OCI-M1 (cell line): ENCODE measurements around the gene LRGUK.

Experiments
- DNase-seq: peaks from one replicate; lab custom pipeline; 2025; lab: John Stamatoyannopoulos, UW

Gene LRGUK

DNA sequence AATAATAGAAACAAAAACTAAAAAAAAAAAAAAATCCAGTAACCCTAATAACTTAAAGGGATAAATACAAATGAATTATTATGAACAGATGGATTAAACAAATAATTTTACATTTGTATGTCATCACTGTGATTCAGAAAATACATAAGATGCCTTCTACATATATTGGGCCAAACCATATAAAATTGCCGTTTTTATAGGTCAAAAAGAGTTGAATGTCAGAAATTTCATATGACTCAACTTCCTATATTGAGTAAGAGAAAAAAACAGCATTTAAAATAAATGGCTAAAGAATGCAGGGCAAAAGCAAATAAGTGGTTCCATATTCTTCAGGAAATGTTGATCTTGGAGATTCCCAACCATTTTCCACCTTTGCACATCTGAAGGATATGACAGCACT lies 180.2 kb downstream of the LRGUK start:
- no peak for DNase-seq

DNA sequence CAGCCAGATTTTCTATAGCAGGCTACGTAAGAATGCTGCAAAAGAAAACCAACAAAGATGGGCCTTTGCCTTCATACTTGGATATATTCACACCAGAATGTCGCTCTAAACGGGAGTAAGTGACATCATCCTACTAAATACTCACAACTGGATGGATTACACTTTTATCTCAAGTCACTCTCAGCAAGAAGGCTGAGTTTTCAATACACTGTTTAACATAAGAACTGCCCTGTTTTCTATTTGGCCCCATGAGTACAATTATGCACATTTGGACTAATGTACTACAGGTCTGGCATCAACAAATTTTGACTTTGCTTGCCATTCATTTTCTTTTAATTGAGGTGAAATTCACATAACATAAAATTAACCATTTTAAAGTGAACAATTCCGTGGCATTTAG lies 181.4 kb downstream of the LRGUK start:
- no peak for DNase-seq

DNA sequence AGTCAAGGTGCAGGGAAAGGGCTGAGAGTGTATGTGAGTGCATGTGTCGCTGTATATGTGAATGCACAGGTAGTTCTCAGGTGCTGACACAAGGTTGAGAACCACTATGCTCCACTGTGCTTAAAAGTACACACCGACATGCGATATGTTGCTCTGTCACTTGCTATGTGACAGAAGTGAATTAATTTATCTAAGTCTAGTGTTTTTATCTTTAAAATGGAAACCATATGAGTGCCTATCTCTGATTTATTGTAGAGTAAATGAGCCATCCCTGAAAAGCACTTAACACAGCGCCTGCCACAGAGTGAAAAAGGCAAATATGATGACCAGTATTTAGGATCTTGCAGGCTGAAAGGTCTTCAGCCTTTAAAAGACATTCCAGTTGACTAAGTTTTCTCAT lies 184.7 kb downstream of the LRGUK start:
- DNase-seq, result no peak

DNA sequence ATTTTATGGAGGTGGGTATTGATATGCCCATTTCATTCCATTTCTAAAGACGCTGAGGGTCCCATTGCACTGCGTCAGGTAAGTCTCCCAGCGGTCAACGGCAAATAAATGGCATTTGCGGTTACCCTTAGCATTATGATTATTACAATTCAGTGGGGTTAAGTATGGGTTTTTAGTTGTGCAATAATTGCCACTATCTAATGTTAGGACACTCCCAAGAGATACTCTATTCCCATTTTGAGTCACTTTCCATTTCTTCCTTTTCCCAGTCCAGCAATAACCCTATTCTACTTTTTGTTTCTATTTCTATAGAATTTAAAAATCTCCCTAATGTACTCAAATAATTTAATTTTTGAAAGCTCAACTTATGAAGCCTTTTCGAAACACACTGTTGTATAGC lies 185.6 kb downstream of the LRGUK start:
- no peak for DNase-seq

DNA sequence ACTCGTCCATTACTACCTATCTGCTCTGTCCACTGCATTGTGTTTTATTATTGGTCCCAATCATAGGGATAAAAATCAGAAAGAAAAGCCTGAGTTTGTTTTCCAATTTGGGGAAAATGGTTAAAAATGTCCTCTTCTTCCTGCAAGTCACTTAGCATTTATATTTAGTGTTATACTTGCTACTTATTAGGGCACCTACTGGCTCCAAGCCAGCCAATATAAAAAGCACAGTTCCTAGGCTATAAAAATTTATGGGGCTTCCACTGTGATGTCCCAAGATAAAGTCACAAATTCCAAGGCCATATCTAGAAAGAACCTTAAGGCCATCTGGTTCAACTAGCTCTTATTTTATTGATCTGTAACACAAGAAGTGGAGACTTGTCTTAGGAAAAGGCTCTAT lies 186.4 kb downstream of the LRGUK start:
- DNase-seq, result no peak
